Naive B cell (primary cell): ENCODE results near the gene MYRF. TPM values are rescaled to one million over a fixed set of nuclear protein-coding genes. Genes with fewer than 3 reads are reported as not detected.

ENCODE experiments used
- ATAC-seq, 2 donors: fragments of 150-1000 bp; cut with Tn5 transposase; 2 replicates each; pipeline ENCODE4 v1.10.0; 2021; ENCODE audit warnings: low read depth in 2 of 2, mild to moderate bottlenecking in 2 of 2, moderate library complexity in 2 of 2
- DNase-seq: peaks from one replicate; pipeline ENCODE4 v3.0.0; 2022
- H3K27ac Mint-ChIP-seq, 6 donors: one replicate each; pipeline ENCODE4 v1.8.0; 2020 to 2022; ENCODE audit warnings: mild to moderate bottlenecking in 6 of 6, mixed read lengths in 6 of 6, moderate library complexity in 5 of 6, inconsistent platforms in 2 of 6
- H3K27me3 Mint-ChIP-seq, 3 donors: one replicate each; pipeline ENCODE4 v1.8.0; 2021 to 2022; ENCODE audit warnings: mixed read lengths in 3 of 3, mild to moderate bottlenecking in 1 of 3
- H3K36me3 Mint-ChIP-seq, 2 donors: one replicate each; pipeline ENCODE4 v1.8.0; 2020 to 2022; ENCODE audit warnings: mixed read lengths in 2 of 2, inconsistent platforms in 1 of 2, mild to moderate bottlenecking in 1 of 2
- H3K4me1 Mint-ChIP-seq, 3 donors: one replicate each; pipeline ENCODE4 v1.8.0; 2020 to 2022; ENCODE audit warnings: mixed read lengths in 3 of 3, inconsistent platforms in 1 of 3, mild to moderate bottlenecking in 1 of 3, moderate library complexity in 1 of 3
- H3K4me3 Mint-ChIP-seq, 8 donors: one replicate each; pipeline ENCODE4 v1.8.0; 2020 to 2022; ENCODE audit warnings: mild to moderate bottlenecking in 8 of 8, mixed read lengths in 8 of 8, moderate library complexity in 8 of 8, inconsistent platforms in 2 of 8
- H3K9me3 Mint-ChIP-seq, 7 donors: one replicate each; pipeline ENCODE4 v1.8.0; 2020 to 2022; ENCODE audit warnings: mixed read lengths in 7 of 7, mild to moderate bottlenecking in 5 of 7, inconsistent platforms in 2 of 7, moderate library complexity in 1 of 7
- polyA plus RNA-seq, 6 donors: library from polyadenylated mRNA; unstranded; fragments of 300-500 nt; fragmentation: Illumina TruSeq; gene quantifications; one replicate each; pipeline ENCODE4 v1.2.3, GENCODE V29; 2021; ENCODE audit warnings: low read depth in 6 of 6

MYRF gene
- polyA plus RNA-seq, 6 donors from 2014 or later = 0.11 to 0.35 (median 0.17) TPM; not detected in 1

- Mint-ChIP-seq H3K27me3 (peaks cover 0 to 17% (median 12%) of the 10 kb centered on the region in 3 donors), H3K4me1 (no peaks in the 10 kb centered on the region), H3K9me3 (no peaks in the 10 kb centered on the region), H3K27ac (no peak overlapping the region), H3K36me3 (no peaks in the 10 kb centered on the region), H3K4me3 (no peak overlapping the region)
- ATAC-seq = no peak
- DNase-seq = no peak
Observed at GRCh38 chr11:61713906-61714305, 38.5 kb upstream of the MYRF start.

DNA sequence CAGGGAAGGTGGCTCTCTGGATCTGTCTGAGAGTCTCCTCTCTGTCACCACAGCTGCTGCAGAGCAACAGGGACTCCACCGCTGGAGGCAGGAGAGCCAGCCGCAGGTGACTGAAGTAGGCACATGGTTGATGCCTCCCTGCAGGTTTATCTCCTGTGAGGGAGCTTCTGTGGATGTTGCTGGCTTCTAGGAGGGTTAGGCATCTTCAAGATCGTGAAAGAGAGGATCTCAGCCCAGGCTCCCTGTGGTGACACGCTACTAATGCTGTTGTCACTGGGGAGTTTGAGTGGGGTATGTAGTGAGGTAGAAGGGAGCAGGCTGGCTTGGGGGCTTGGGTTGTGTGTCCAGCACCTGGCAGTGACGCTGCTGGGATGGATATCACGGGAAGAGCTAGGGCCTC, 38.1 kb upstream of the MYRF start:
- no peak for DNase-seq
- Mint-ChIP-seq H3K27me3 (peaks cover 0 to 17% (median 16%) of the 10 kb centered on the region in 3 donors), H3K36me3 (no peaks in the 10 kb centered on the region), H3K27ac (no peak overlapping the region), H3K4me1 (no peaks in the 10 kb centered on the region), H3K4me3 (no peak overlapping the region), H3K9me3 (no peaks in the 10 kb centered on the region)
- no peak for ATAC-seq

GRCh38 chr11:61714916-61715315, 37.5 kb upstream of the MYRF start:
- Mint-ChIP-seq H3K4me3 (no peak overlapping the region), H3K27me3 (peaks cover 0 to 17% (median 16%) of the 10 kb centered on the region in 3 donors), H3K36me3 (no peaks in the 10 kb centered on the region), H3K4me1 (no peaks in the 10 kb centered on the region), H3K9me3 (no peaks in the 10 kb centered on the region), H3K27ac (no peak overlapping the region)
- DNase-seq = no peak
- no peak for ATAC-seq

DNA sequence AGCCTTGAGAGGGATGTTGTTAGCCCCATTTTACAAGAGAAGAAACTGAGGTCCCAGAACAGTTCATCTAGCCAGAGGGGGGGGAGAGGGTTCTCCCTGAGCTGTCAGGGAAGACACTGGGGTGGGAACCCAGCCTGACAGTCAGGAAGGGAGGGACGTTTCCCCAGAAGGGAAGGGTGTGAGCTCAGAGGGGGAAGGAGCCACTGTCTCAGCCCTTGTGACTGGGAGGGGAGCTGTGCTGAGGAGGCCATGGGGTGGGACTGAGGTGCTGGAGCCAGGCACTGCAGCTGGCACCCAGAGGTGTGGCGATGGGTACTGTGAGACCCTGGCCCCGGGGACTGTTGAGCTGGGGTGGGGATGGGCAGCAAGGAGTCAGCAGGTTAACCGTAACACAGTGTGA, 36.6 kb upstream of the MYRF start:
- DNase-seq (no peak), ATAC-seq (no peak)
- peaks cover 0 to 16% (median 13%) of the 10 kb centered on the region in 3 donors for H3K27me3 Mint-ChIP-seq
- no peaks in the 10 kb centered on the region for H3K9me3 Mint-ChIP-seq
- H3K27ac Mint-ChIP-seq = peak overlapping the region in 1 of 6 donors; percentile 9
- H3K4me3 Mint-ChIP-seq = no peak overlapping the region
- H3K4me1 Mint-ChIP-seq = no peaks in the 10 kb centered on the region
- no peaks in the 10 kb centered on the region for H3K36me3 Mint-ChIP-seq

DNA sequence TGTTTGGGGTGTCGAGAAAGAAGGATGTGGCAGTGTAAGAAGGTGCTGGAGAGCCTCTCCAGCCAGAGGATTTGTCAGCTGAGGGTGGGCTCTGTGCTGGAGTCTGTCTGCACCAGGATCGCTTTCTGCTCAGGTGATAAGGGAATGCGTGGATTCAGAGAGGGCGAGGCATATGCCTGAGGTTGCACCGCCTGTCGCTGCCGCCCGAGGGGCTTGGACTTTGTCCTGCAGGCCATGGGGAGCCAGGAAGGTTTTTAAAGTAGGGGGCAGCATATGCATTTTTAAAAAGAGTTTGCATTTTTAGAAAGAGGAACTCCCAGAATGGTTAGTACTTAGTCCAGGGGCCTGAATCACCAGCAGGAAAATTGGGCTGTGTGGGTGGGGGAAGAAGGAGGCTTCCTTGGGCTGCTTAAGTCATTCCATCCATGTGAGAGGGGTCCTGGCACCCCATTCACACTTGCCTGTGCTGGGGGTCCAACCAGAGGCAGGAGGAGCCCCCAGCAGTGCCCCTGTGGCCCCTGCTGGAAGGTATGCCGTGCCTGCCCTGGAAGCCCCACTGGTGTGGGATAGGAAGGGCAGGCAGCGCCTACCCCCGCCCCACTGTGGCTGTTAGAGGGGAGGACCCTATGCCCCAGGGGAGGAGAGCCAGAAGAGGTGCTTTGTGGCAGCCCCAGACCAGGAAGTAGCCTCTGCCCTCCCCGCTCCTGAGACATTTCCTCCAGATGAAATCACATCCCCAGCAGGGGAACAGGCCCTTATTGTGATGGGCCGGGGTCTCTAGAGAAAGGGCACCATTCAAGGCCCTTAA, 35.8 kb upstream of the MYRF start:
- DNase-seq = no peak
- no peak for ATAC-seq
- Mint-ChIP-seq H3K9me3 (no peaks in the 10 kb centered on the region), H3K4me1 (no peaks in the 10 kb centered on the region), H3K4me3 (no peak overlapping the region), H3K27me3 (peaks cover 0 to 16% (median 11%) of the 10 kb centered on the region in 3 donors), H3K36me3 (no peaks in the 10 kb centered on the region), H3K27ac (no peak overlapping the region)

- peaks cover 0 to 16% (median 11%) of the 10 kb centered on the region in 3 donors for H3K27me3 Mint-ChIP-seq
- H3K36me3 Mint-ChIP-seq = no peaks in the 10 kb centered on the region
- H3K4me1 Mint-ChIP-seq = no peaks in the 10 kb centered on the region
- H3K4me3 Mint-ChIP-seq = no peak overlapping the region
- DNase-seq = no peak
- H3K9me3 Mint-ChIP-seq = no peaks in the 10 kb centered on the region
- no peak for ATAC-seq
- no peak overlapping the region for H3K27ac Mint-ChIP-seq
Observed at GRCh38 chr11:61717286-61718033, 35.0 kb upstream of the MYRF start.

DNA sequence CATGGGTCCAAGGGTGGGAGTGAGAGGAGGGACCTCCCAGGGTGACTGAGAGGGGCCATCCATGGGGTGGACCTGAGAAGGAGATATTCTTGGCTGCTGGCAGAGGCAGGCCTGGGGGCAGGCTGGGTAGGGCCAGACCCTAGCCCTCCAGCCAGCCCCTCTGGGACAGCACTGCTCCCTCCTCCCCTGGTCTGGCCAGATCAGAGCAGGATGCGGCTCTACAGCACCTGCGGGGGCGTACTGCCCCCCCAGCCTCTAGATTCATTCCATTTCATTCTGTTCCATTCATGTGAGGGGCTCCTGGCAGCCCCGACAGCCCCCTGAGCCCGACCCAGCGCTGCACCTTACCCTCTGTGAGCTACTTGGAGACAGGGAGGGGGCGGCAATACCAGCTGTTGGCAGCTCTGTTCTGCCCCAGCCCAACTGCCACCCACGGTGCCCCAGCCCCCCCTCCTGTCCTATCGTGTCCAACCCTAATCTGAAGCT, 34.3 kb upstream of the MYRF start:
- Mint-ChIP-seq H3K27ac (no peak overlapping the region), H3K27me3 (peaks cover 0 to 16% (median 11%) of the 10 kb centered on the region in 3 donors), H3K4me1 (no peaks in the 10 kb centered on the region), H3K9me3 (no peaks in the 10 kb centered on the region), H3K36me3 (no peaks in the 10 kb centered on the region), H3K4me3 (no peak overlapping the region)
- DNase-seq (no peak), ATAC-seq (no peak)

DNA sequence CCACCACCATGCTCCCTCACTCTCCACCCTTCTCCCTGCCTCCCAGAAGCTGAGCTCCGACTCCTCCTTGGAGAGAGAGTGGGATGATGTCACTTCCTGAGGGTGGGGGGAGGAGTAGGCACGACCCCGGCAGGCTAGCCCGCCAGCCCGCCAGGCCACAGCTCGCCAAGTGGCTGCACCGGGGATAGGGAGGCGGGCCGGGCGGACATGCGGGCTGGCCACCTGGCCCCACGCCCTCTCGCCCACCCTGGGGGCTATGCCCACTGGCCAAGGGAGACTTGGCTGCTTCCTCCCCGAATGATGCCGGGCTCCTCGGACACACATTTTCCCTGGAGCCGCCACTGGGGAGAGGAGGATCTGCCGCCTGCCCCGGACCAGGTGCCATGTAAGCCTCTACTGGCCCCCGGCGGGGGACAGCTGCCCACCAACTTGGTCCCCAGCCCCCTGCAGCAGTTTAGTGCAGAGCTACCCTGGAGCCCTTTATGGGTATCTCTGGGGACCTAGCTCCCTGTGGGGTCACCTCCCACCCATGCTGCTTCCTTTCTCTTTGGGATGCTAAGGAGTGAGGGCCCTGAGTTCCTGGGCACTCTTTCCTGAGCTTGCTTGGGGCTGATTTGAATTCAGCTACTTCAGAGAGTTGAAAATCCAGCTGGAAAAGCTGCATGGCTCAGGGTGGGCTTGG, 33.7 kb upstream of the MYRF start:
- DNase-seq (no peak), ATAC-seq (no peak)
- H3K27ac Mint-ChIP-seq = no peak overlapping the region
- H3K4me1 Mint-ChIP-seq = no peaks in the 10 kb centered on the region
- no peaks in the 10 kb centered on the region for H3K36me3 Mint-ChIP-seq
- H3K4me3 Mint-ChIP-seq = no peak overlapping the region
- no peaks in the 10 kb centered on the region for H3K9me3 Mint-ChIP-seq
- peaks cover 0 to 16% (median 11%) of the 10 kb centered on the region in 3 donors for H3K27me3 Mint-ChIP-seq

- Mint-ChIP-seq H3K27me3 (peaks cover 0 to 16% (median 11%) of the 10 kb centered on the region in 3 donors), H3K36me3 (no peaks in the 10 kb centered on the region), H3K9me3 (no peaks in the 10 kb centered on the region), H3K4me3 (no peak overlapping the region), H3K4me1 (no peaks in the 10 kb centered on the region), H3K27ac (no peak overlapping the region)
- DNase-seq (no peak), ATAC-seq (no peak)
Observed at GRCh38 chr11:61719978-61720377, 32.5 kb upstream of the MYRF start.

GRCh38 chr11:61720597-61720996, 31.8 kb upstream of the MYRF start:
- DNase-seq = no peak
- peak overlapping the region in 1 of 8 donors; percentile 9 for H3K4me3 Mint-ChIP-seq
- ATAC-seq = no peak
- H3K27me3 Mint-ChIP-seq = peaks cover 0 to 15% (median 11%) of the 10 kb centered on the region in 3 donors
- no peaks in the 10 kb centered on the region for H3K9me3 Mint-ChIP-seq
- H3K27ac Mint-ChIP-seq = no peak overlapping the region
- no peaks in the 10 kb centered on the region for H3K4me1 Mint-ChIP-seq
- no peaks in the 10 kb centered on the region for H3K36me3 Mint-ChIP-seq

DNA sequence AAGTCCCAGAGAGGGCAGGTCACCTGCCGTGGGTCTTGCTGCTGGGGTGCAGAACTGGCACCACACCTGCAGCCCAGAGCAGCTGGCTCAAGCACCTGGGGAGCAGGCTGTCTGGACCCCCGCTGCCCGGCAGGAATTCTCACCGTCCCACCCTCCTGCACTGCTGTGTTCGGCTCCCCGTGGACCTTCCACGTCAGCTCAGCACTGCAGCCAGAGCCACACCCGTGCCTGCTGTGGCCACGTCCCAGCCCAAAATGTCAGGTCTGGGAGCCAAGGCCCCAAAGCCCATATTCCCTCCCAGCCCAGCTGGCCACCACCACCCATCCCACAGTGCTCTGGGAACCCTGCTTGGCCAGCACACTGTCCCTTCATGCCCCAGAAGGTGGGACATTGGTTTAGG, 28.0 kb upstream of the MYRF start:
- Mint-ChIP-seq H3K27ac (no peak overlapping the region), H3K36me3 (no peaks in the 10 kb centered on the region), H3K4me3 (no peak overlapping the region), H3K9me3 (no peaks in the 10 kb centered on the region), H3K4me1 (peaks cover 0 to 4% (median 0%) of the 10 kb centered on the region in 3 donors), H3K27me3 (no peaks in the 10 kb centered on the region)
- no peak for ATAC-seq
- no peak for DNase-seq

- no peak overlapping the region for H3K4me3 Mint-ChIP-seq
- H3K9me3 Mint-ChIP-seq = no peaks in the 10 kb centered on the region
- peak overlapping the region in 1 of 6 donors; percentile 36 for H3K27ac Mint-ChIP-seq
- DNase-seq (no peak), ATAC-seq (no peak)
- H3K27me3 Mint-ChIP-seq = no peaks in the 10 kb centered on the region
- peaks cover 0 to 4% (median 0%) of the 10 kb centered on the region in 3 donors for H3K4me1 Mint-ChIP-seq
- H3K36me3 Mint-ChIP-seq = no peaks in the 10 kb centered on the region
Observed at GRCh38 chr11:61725781-61726231, 26.6 kb upstream of the MYRF start.

- Mint-ChIP-seq H3K27me3 (no peaks in the 10 kb centered on the region), H3K36me3 (no peaks in the 10 kb centered on the region), H3K4me1 (peaks cover 0 to 4% (median 0%) of the 10 kb centered on the region in 3 donors), H3K4me3 (no peak overlapping the region), H3K9me3 (no peaks in the 10 kb centered on the region), H3K27ac (no peak overlapping the region)
- ATAC-seq = no peak
- DNase-seq = no peak
Observed at GRCh38 chr11:61726775-61727174, 25.7 kb upstream of the MYRF start.
